Stomach (tissue), 9 donors: Measurements from ENCODE around the gene ADH6. TPM values are rescaled to one million over a fixed set of nuclear protein-coding genes. Genes with fewer than 3 reads are reported as not detected.
A peak's percentile ranks its signal among the peaks of the same experiment; 100 is the strongest.

Experiments
- DNase-seq, 2 donors: peaks; one replicate each; pipeline versions ENCODE4 v3.0.0 to v3.0.0-alpha.2; 2013 to 2019
- H3K27ac ChIP-seq, 5 donors: fragments of 200-600 bp in 4 of 5; sonication (generic) in 4 of 5; one replicate each; pipeline ENCODE4 v1.5.1; 2013 to 2019; ENCODE audit warnings: mild to moderate bottlenecking in 1 of 5, moderate library complexity in 1 of 5
- H3K27me3 ChIP-seq, 3 donors: fragments of 200-600 bp; sonication (generic); one replicate each; pipeline ENCODE4 v1.5.1; 2017 to 2019; ENCODE audit warnings: mixed run types in 1 of 3
- H3K36me3 ChIP-seq, 4 donors: fragments of 200-600 bp; sonication (generic); 1 replicate in 3 of 4; 2 replicates in 1 of 4; pipeline ENCODE4 v1.5.1; 2016 to 2019
- H3K4me1 ChIP-seq, 4 donors: fragments of 200-600 bp; sonication (generic); one replicate each; pipeline ENCODE4 v1.5.1; 2016 to 2019
- H3K4me3 ChIP-seq, 4 donors: fragments of 200-600 bp; sonication (generic) in 3 of 4; one replicate each; pipeline ENCODE4 v1.5.1; 2016 to 2019; ENCODE audit warnings: mild to moderate bottlenecking in 1 of 4
- H3K9me3 ChIP-seq, 4 donors: fragments of 200-600 bp; sonication (generic); one replicate each; pipeline ENCODE4 v1.5.1; 2016 to 2019
- CTCF ChIP-seq, 7 experiments: fragments of 450-650 bp in 4 of 7; fragments of 200-600 bp in 3 of 7; sonication (generic) in 3 of 7; IDR thresholded peaks; one replicate each; pipeline ENCODE4 v1.5.1; 2016 to 2019; ENCODE audit warnings: antibody characterized with exemption in 7 of 7, control low read depth in 2 of 7, mild to moderate bottlenecking in 1 of 7
- EP300 ChIP-seq: sonication (generic); formaldehyde crosslinking; IDR thresholded peaks from one replicate; pipeline ENCODE4 v1.6.1; 2017; ENCODE audit warnings: antibody characterized with exemption
- POLR2A ChIP-seq, 4 donors: fragments of 450-650 bp; IDR thresholded peaks; one replicate each; pipeline ENCODE4 v1.6.1; 2016; ENCODE audit warnings: antibody characterized with exemption in 4 of 4, control low read depth in 2 of 4, mild to moderate bottlenecking in 1 of 4, moderate library complexity in 1 of 4
- POLR2AphosphoS5 ChIP-seq, 3 donors: sonication (generic); formaldehyde crosslinking; IDR thresholded peaks; one replicate each; pipeline ENCODE4 v1.6.1; 2016; ENCODE audit warnings: antibody characterized with exemption in 3 of 3
- WGBS, 5 donors: extraction: QIAGEN DNeasy Blood & Tissue Kit in 3 of 5; methylation state at CpG; one replicate each; pipeline versions ENCODE4 v1.1.5 to v1.1.7; 2013 to 2018; 5-methylcytosine and 5-hydroxymethylcytosine counted together
- intact Hi-C: fragments of 100-400 bp; cut with DNase I; formaldehyde crosslinking; loops from one replicate; pipeline ENCODE4 v1.15.1; 2023; ENCODE audit warnings: low total_unique reads
- polyA plus RNA-seq, 3 donors: library from polyadenylated mRNA; stranded (reverse); fragments of 200-250 nt; gene quantifications; one replicate each; pipeline ENCODE4 v1.2.3, GENCODE V29; 2013
- total RNA-seq, 5 donors: library from RNA; depleted of rRNA; stranded (reverse); fragments of >200 nt; gene quantifications; one replicate each; pipeline versions ENCODE4 v1.1.0 to v1.2.3, GENCODE V29; 2014 to 2016
- donor health status: healthy with polysubstance abuse.
- donor health status: Bipolar disorder and iron deficiency.
- donor health status: healthy.

The ADH6 gene
- total and polyA plus RNA-seq, 8 donors, result 0.05 to 1.7 (median 0.92) TPM; not detected in 5

DNA sequence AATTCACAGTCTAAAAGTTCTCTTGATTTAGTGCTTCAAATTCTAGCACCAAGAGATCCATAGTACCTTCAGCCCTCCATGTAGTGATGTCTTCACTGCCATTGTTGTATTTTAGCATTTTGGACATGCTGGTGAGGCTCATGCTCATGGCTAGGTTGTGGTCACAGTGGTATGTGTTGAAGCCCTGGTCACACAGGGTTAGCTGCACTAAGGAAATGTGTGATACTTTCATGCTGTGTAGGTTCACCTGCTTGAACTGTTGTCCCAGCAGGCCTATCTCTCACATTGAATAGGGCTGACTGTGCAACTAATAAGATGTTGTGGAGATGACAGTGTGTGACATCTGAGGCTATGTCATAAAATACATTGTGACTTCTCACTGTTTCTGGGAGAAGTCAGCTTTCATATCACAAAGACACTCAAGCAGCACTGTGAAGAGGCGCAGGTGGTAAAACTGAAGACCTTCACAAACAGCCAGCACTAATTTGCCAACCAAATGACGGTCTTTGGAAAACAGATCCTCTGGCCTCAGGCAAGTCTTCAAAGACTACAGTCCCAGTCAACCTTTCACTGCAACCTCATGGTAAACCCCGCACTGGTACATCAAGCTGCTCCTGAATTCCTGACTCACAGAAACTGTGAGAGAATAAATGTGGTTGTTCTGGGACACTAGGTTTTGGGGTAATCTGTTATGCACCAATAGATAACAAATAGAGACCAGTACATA is 57.5 kb downstream of the ADH6 start:
- H3K9me3 ChIP-seq, result no peaks in the 10 kb centered on the region
- H3K27me3 ChIP-seq, result no peaks in the 10 kb centered on the region
- intact Hi-C loops, result no loop called here
- no peaks in the 10 kb centered on the region for H3K36me3 ChIP-seq
- H3K4me1 ChIP-seq, result peaks cover 0 to 13% (median 0%) of the 10 kb centered on the region in 4 donors
- no peak overlapping the region for H3K27ac ChIP-seq
- WGBS, 5 donors, result 96 to 100% (median 97%) methylated on average over 3 of the region's 3 CpGs
- no peak overlapping the region for H3K4me3 ChIP-seq
- no peak for DNase-seq
- TF ChIP-seq POLR2AphosphoS5 (IDR thresholded peaks at IDR 0.05) (no peak), POLR2A (IDR thresholded peaks at IDR 0.05) (no peak), CTCF (IDR thresholded peaks at IDR 0.05) (no peak), EP300 (no peak)

DNA sequence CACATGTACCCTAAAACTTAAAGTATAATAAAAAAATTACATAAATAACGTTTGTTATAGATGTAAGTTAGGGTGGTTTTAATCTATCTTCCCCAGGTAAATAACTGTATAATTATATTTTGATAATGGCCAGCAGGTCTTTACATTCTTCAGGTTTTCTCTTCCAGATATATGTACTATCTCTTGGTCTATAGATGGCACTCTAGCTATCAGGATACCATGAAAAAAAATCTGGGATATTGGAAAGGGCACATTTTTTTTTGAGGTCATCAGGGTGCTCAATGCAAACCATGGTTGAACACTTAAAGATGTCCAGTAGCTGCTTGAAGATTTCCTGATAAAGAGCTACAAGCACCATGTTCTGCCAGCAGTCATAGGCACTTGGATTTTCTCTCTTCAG is 59.3 kb downstream of the ADH6 start:
- Histone ChIP-seq H3K4me3 (no peak overlapping the region), H3K9me3 (no peaks in the 10 kb centered on the region)
- TF ChIP-seq EP300 (no peak), CTCF (IDR thresholded peaks at IDR 0.05) (no peak), POLR2A (IDR thresholded peaks at IDR 0.05) (no peak), POLR2AphosphoS5 (IDR thresholded peaks at IDR 0.05) (no peak)

DNA sequence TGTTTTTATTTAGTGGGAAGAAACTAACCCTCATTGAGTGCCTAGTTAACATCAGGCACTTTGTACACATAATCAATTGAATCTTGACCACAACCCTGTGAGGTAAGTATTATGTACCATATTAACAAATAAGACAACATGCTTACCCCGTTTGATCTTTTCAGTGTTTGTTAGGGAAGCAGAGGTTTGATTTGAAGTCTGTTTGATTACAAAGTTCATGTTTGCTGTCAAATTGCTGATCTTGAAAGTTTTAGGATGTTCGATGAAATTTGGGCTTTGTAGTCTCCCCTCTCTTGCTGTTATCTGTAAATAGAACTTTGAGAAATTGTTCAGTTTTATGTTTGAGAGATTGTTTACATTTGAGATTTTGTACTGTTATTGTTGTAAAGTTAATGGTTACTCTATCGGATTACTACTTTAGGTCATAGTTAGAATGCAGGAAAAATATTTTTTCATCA is 61.5 kb downstream of the ADH6 start:
- WGBS, 5 donors, result 14 to 43% (median 19%) methylated on average over 3 of the region's 3 CpGs
- no peaks in the 10 kb centered on the region for H3K9me3 ChIP-seq
- H3K36me3 ChIP-seq, result peaks cover 0 to 4% (median 0%) of the 10 kb centered on the region in 4 donors
- H3K27me3 ChIP-seq, result no peaks in the 10 kb centered on the region
- H3K27ac ChIP-seq, result no peak overlapping the region
- intact Hi-C loops, result no loop called here
- no peak overlapping the region for H3K4me3 ChIP-seq
- peak in 1 of 3 donors; percentile 11 for TF ChIP-seq POLR2AphosphoS5 (IDR thresholded peaks at IDR 0.05)
- TF ChIP-seq POLR2A (IDR thresholded peaks at IDR 0.05), result no peak
- TF ChIP-seq CTCF (IDR thresholded peaks at IDR 0.05), result no peak
- TF ChIP-seq EP300, result no peak
- DNase-seq, result peak in 1 of 2 donors; percentile 9
- H3K4me1 ChIP-seq, result peaks cover 0 to 13% (median 0%) of the 10 kb centered on the region in 4 donors

More for the DNA sequence above, 59.3 kb downstream of the ADH6 start:
- H3K4me1 ChIP-seq, result peaks cover 0 to 13% (median 0%) of the 10 kb centered on the region in 4 donors
- no peaks in the 10 kb centered on the region for H3K36me3 ChIP-seq
- DNase-seq, result no peak
- 56 to 80% (median 69%) methylated on average over 1 of the region's 1 CpG for WGBS, 5 donors
- no peak overlapping the region for H3K27ac ChIP-seq
- no peaks in the 10 kb centered on the region for H3K27me3 ChIP-seq
- intact Hi-C loops, result no loop called here

DNA sequence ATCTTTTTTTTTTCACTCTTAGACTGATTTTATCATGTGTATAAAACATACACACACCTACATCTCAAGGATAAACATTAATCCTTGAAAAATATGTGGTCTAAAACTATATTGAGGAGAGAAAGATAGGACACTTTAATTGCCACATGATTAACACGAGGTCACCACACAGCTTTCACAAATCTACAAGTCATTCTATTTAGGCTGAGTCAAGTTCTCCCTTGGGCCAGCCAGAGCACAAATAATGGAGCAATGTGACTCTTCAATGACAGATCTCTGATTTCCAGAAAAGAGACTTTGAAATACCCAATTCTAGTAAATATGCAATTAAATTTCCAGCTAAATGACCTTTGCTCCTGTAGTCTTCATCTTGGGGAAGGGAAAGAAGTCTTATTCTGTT is 62.1 kb downstream of the ADH6 start:
- no peak for DNase-seq
- H3K4me3 ChIP-seq, result no peak overlapping the region
- H3K4me1 ChIP-seq, result peaks cover 0 to 13% (median 0%) of the 10 kb centered on the region in 4 donors
- TF ChIP-seq POLR2A (IDR thresholded peaks at IDR 0.05), result no peak
- no peak for TF ChIP-seq POLR2AphosphoS5 (IDR thresholded peaks at IDR 0.05)
- no peak for TF ChIP-seq EP300
- no peak for TF ChIP-seq CTCF (IDR thresholded peaks at IDR 0.05)
- no peak overlapping the region for H3K27ac ChIP-seq
- no peaks in the 10 kb centered on the region for H3K27me3 ChIP-seq
- WGBS, 5 donors, result 37 to 49% (median 44%) methylated on average over 1 of the region's 1 CpG
- no peaks in the 10 kb centered on the region for H3K9me3 ChIP-seq
- peaks cover 0 to 4% (median 0%) of the 10 kb centered on the region in 4 donors for H3K36me3 ChIP-seq
- intact Hi-C loops, result no loop called here
